Endothelial cell of umbilical vein (primary cell): ENCODE data around the gene CXADR. TPM values are rescaled to one million over a fixed set of nuclear protein-coding genes. Genes with fewer than 3 reads are reported as not detected.

Experiments used
- BruUV-seq: library from RNA; stranded (reverse); fragments of 400-500 nt; replicated peaks from 2 replicates; lab custom pipeline; 2021; lab: Mats Ljungman, UMichigan
- CTCF ChIA-PET: fragments of 300-600, 350-600 bp; sonication (Branson Sonifier 250); formaldehyde crosslinking; loops from one replicate; lab custom pipeline; 2021; ENCODE audit warnings: antibody characterized with exemption, inconsistent platforms; lab: Charles Lee
- POLR2A ChIA-PET: fragments of 300-600, 350-600 bp; sonication (Branson Sonifier 250); formaldehyde crosslinking; loops from one replicate; lab custom pipeline; 2021; ENCODE audit warnings: antibody characterized with exemption, inconsistent platforms; lab: Charles Lee
- DNase-seq: peaks from one replicate; pipeline ENCODE4 v3.0.0-alpha.2; 2011; ENCODE audit warnings: low read depth, low spot score
- FAIRE-seq: peaks from 2 replicates; lab custom pipeline; 2011; peaks lifted over from hg19 to GRCh38; lab: Jason Lieb, UNC
- H2AFZ ChIP-seq: 2 replicates; pipeline ENCODE4 v1.6.0; 2012; ENCODE audit warnings: low read depth, low read length, control low read depth, inconsistent platforms
- H3K27ac ChIP-seq: 2 replicates; pipeline ENCODE4 v1.5.1; 2011; ENCODE audit warnings: low read depth, mild to moderate bottlenecking, control low read depth, low read length, moderate library complexity; ENCODE audit not compliant: insufficient read depth
- H3K27me3 ChIP-seq, 2 experiments: 2 replicates each; pipeline versions ENCODE4 v1.6.0 to v1.6.1; 2011; ENCODE audit warnings: low read length in 2 of 2, mixed read lengths in 1 of 2; ENCODE audit not compliant: control insufficient read depth in 2 of 2, insufficient read depth in 2 of 2
- H3K36me3 ChIP-seq, 2 experiments: 2 replicates in 1 of 2; 3 replicates in 1 of 2; pipeline ENCODE4 v1.5.1; 2011; ENCODE audit warnings: low read length in 2 of 2, mild to moderate bottlenecking in 1 of 2, moderate library complexity in 1 of 2; ENCODE audit not compliant: control insufficient read depth in 2 of 2, insufficient read depth in 2 of 2; ENCODE audit errors: extremely low read depth in 1 of 2
- H3K4me1 ChIP-seq: 3 replicates; pipeline ENCODE4 v1.5.1; 2011; ENCODE audit warnings: mild to moderate bottlenecking, low read length; ENCODE audit not compliant: control insufficient read depth, insufficient read depth; ENCODE audit errors: extremely low read depth
- H3K4me2 ChIP-seq: 2 replicates; pipeline ENCODE4 v1.6.1; 2011; ENCODE audit warnings: low read length, control low read depth, mixed read lengths; ENCODE audit not compliant: insufficient read depth
- H3K4me3 ChIP-seq, 3 experiments: fragments of 200-600 bp in 1 of 3; sonication (generic), shearing (Covaris generic) in 1 of 3; replicated peaks in 1 of 3; 2 replicates each; pipeline ENCODE4 v1.5.1; 2011 to 2016; ENCODE audit warnings: control low read depth in 3 of 3, low read length in 3 of 3, mild to moderate bottlenecking in 2 of 3, inconsistent platforms in 1 of 3, low read depth in 1 of 3, moderate library complexity in 1 of 3; ENCODE audit not compliant: insufficient read depth in 1 of 3
- H3K79me2 ChIP-seq: 2 replicates; pipeline ENCODE4 v1.6.0; 2012; ENCODE audit warnings: low read length, inconsistent platforms; ENCODE audit not compliant: control insufficient read depth, insufficient read depth
- H3K9ac ChIP-seq: replicated peaks from 2 replicates; pipeline ENCODE3; 2011; ENCODE audit warnings: low read length, control low read depth; ENCODE audit not compliant: insufficient read depth; ENCODE audit errors: extremely low read depth
- H3K9me1 ChIP-seq: replicated peaks from 3 replicates; pipeline ENCODE4 v1.6.0; 2011; ENCODE audit warnings: mild to moderate bottlenecking, low read length; ENCODE audit not compliant: control insufficient read depth, insufficient read depth; ENCODE audit errors: extremely low read depth
- H3K9me3 ChIP-seq: replicated peaks from 2 replicates; pipeline ENCODE4 v1.5.1; 2012; ENCODE audit warnings: low read length, inconsistent platforms; ENCODE audit not compliant: control insufficient read depth, insufficient read depth
- H4K20me1 ChIP-seq: replicated peaks from 2 replicates; pipeline ENCODE3; 2011; ENCODE audit warnings: mild to moderate bottlenecking, low read length; ENCODE audit not compliant: control insufficient read depth, insufficient read depth; ENCODE audit errors: extremely low read depth
- CTCF ChIP-seq, 2 donors: IDR thresholded peaks; 1 replicate in 1 of 2; 2 replicates in 1 of 2; pipeline ENCODE4 v1.5.1; 2011; ENCODE audit warnings: low read length in 2 of 2, mild to moderate bottlenecking in 2 of 2, moderate library complexity in 2 of 2, control low read depth in 1 of 2, inconsistent platforms in 1 of 2, low read depth in 1 of 2; ENCODE audit not compliant: insufficient read depth in 1 of 2; ENCODE audit errors: extremely low read depth in 1 of 2
- EZH2 ChIP-seq: IDR thresholded peaks from 2 replicates; pipeline ENCODE4 v1.6.1; 2012; ENCODE audit warnings: borderline replicate concordance, low read depth, mild to moderate bottlenecking, moderate library complexity, low read length, inconsistent platforms; ENCODE audit not compliant: severe bottlenecking
- FOS ChIP-seq: IDR thresholded peaks from 2 replicates; pipeline ENCODE4 v1.6.1; 2011; ENCODE audit warnings: mild to moderate bottlenecking, low read length, moderate library complexity, borderline replicate concordance; ENCODE audit not compliant: insufficient read depth
- GATA2 ChIP-seq: IDR thresholded peaks from 2 replicates; pipeline ENCODE4 v1.7.0; 2011; ENCODE audit warnings: low read depth, mild to moderate bottlenecking, moderate library complexity, mixed read lengths, low read length; ENCODE audit not compliant: insufficient read length, insufficient read depth
- JUN ChIP-seq: IDR thresholded peaks from 2 replicates; pipeline ENCODE4 v1.6.1; 2011; ENCODE audit warnings: borderline replicate concordance, low read depth; ENCODE audit not compliant: insufficient read length, insufficient read depth
- MAX ChIP-seq: IDR thresholded peaks from 2 replicates; pipeline ENCODE4 v1.6.1; 2011; ENCODE audit not compliant: insufficient read depth, insufficient read length
- MYC ChIP-seq: IDR thresholded peaks from one replicate; pipeline ENCODE4 v1.6.1; 2011; ENCODE audit warnings: mild to moderate bottlenecking, low read depth, low read length
- POLR2A ChIP-seq: IDR thresholded peaks from 2 replicates; pipeline ENCODE4 v1.6.1; 2012; ENCODE audit warnings: low read depth, mild to moderate bottlenecking, control low read depth, low read length
- POLR2AphosphoS5 ChIP-seq: IDR thresholded peaks from 2 replicates; pipeline ENCODE4 v1.6.1; 2012; ENCODE audit warnings: low read depth, mild to moderate bottlenecking, control low read depth, low read length, moderate library complexity; ENCODE audit not compliant: insufficient read depth
- dilution Hi-C: fragments of 300-500 bp; cut with MboI; formaldehyde crosslinking; loops from one replicate; pipeline ENCODE4 v1.15.0; 2019; ENCODE audit warnings: low sequenced_read_pairs; ENCODE audit not compliant: extremely low pct_ligation_motif_present
- intact Hi-C: fragments of 100-400 bp; cut with micrococcal nuclease; formaldehyde crosslinking; loops from one replicate; pipeline ENCODE4 v1.10.0; 2022
- polyA plus RNA-seq, 4 experiments: library from polyadenylated mRNA; depleted of rRNA in 3 of 4; stranded (reverse) in 3 of 4; unstranded in 1 of 4; fragments of >200 nt; gene quantifications; 2 replicates each; pipeline versions ENCODE4 v1.2.1 to v1.2.3, GENCODE V29; 2011 to 2012; ENCODE audit warnings: missing spikeins in 1 of 4
- total RNA-seq: library from RNA; stranded (reverse); gene quantifications from 2 replicates; pipeline ENCODE4 v1.2.3, GENCODE V29; 2021

Gene CXADR
- total and polyA plus RNA-seq, 2 donors (not counting 3 experiments of a cell fraction or from before 2014, with no cell fraction given), result 3.2 to 12.2 TPM

DNA sequence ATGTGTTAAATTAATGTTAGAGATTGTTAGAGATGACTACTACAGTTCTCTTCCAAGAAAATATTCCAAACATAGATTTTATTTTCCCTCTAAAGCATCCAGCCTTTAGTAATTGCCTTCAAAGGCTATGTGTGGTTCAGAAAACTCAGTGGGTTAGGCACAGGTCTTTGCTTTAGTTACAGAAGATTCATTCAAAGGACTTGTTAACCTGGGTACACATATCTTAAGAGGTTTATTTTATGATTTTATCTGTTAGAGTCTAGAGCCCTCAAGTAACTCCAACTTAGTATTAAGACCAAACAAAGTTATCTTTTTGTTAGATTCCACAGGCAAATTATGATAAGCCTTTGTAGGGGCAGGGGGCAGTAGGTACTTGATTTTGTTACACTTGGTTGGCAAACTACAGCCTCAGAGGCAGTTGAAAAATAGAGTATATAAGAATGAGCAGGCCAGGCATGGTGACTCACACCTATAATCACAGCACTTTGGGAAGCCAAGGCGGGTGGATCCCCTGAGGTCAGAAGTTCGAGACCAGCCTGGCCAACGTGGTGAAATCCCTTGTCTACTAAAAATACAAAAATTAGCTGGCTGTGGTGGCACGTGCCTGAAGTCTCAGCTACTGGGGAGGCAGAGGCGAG, 37.9 kb downstream of the CXADR start:
- Histone ChIP-seq H3K27me3 (no peaks in the 10 kb centered on the region), H3K4me3 (no peak overlapping the region), H3K4me1 (no peaks in the 10 kb centered on the region), H3K36me3 (no peaks in the 10 kb centered on the region), H3K9me1 (no peaks in the 10 kb centered on the region), H2AFZ (no peak overlapping the region), H3K4me2 (no peak overlapping the region), H3K9ac (no peak overlapping the region), H3K27ac (no peak overlapping the region), H4K20me1 (no peaks in the 10 kb centered on the region), H3K9me3 (no peaks in the 10 kb centered on the region), H3K79me2 (no peaks in the 10 kb centered on the region)
- CTCF ChIA-PET, result interaction anchor here (1.0 kb wide), 1 partner anchor 15 kb away, joined by 3 read pairs; no protein-coding TSS in a partner anchor
- POLR2A ChIA-PET, result no interaction called here
- DNase-seq (no peak), FAIRE-seq (peak; percentile 49)
- intact Hi-C loops, result no loop called here
- TF ChIP-seq POLR2A, result no peak
- TF ChIP-seq FOS, result no peak
- TF ChIP-seq GATA2, result no peak
- TF ChIP-seq MAX, result no peak
- no peak for TF ChIP-seq MYC
- TF ChIP-seq POLR2AphosphoS5, result no peak
- TF ChIP-seq CTCF (IDR thresholded peaks at IDR 0.05; ENCODE audit: extremely low read depth in 1 of 2, insufficient read depth in 1 of 2, low read depth in 1 of 2, low read length in 2 of 2), result no peak
- no peak for TF ChIP-seq JUN
- no peak for TF ChIP-seq EZH2
- dilution Hi-C loops, result no loop called here
- BruUV-seq, result no TSS peak
